ENCODE results near the gene RAB3IL1. TPM values are rescaled to one million over a fixed set of nuclear protein-coding genes. Genes with fewer than 3 reads are reported as not detected.
A peak's percentile ranks its signal among the peaks of the same experiment; 100 is the strongest.

RAB3IL1 gene
- total and polyA plus RNA-seq, 2 of the 13 experiments (the other 11 are each of a cell fraction or from before 2014, with no cell fraction given) = 1.2 to 2.0 TPM

GRCh38 chr11:61954851-61955421 is 37.6 kb upstream of the RAB3IL1 start (continued):
- TF ChIP-seq LRRFIP1 (CRISPR knock-in tag; conservative IDR thresholded peaks at IDR 0.05) = no peak
- TF ChIP-seq TIGD3 (CRISPR knock-in tag; IDR thresholded peaks at IDR 0.05; ENCODE audit: borderline replicate concordance) = no peak
- no peak for TF ChIP-seq ZNF10 (CRISPR knock-in tag; IDR thresholded peaks at IDR 0.05; ENCODE audit: borderline replicate concordance, low read depth)
- TF ChIP-seq ZSCAN30 (CRISPR knock-in tag; IDR thresholded peaks at IDR 0.05) = no peak
- no peak for TF ChIP-seq ZBED4 (CRISPR knock-in tag; IDR thresholded peaks at IDR 0.05; ENCODE audit: borderline replicate concordance)
- TF ChIP-seq ZNF563 (CRISPR knock-in tag; IDR thresholded peaks at IDR 0.05) = no peak
- TF ChIP-seq ZNF780A (CRISPR knock-in tag; IDR thresholded peaks at IDR 0.05) = no peak
- no peak for TF ChIP-seq RERE (CRISPR knock-in tag; IDR thresholded peaks at IDR 0.05; ENCODE audit: low read depth)
- no peak for TF ChIP-seq HIC2 (CRISPR knock-in tag; IDR thresholded peaks at IDR 0.05; ENCODE audit: low read depth)
- TF ChIP-seq THAP11 (CRISPR knock-in tag; IDR thresholded peaks at IDR 0.05) = peak; percentile 43
- TF ChIP-seq CBFB (CRISPR knock-in tag; IDR thresholded peaks at IDR 0.05) = no peak
- TF ChIP-seq ZNF615 (CRISPR knock-in tag; IDR thresholded peaks at IDR 0.05; ENCODE audit: borderline replicate concordance) = no peak
- peak; percentile 51; the same call in 1 of the 2 replicates for TF ChIP-seq SAP130 (CRISPR knock-in tag; IDR thresholded peaks at IDR 0.05; ENCODE audit: low read depth)
- no peak for TF ChIP-seq HOXA7 (CRISPR knock-in tag; IDR thresholded peaks at IDR 0.05)
